ENCODE data around the gene GABBR1.
A peak's percentile ranks its signal among the peaks of the same experiment; 100 is the strongest.

Gene GABBR1

GRCh38 chr6:29661071-29661470, 28.1 kb upstream of the GABBR1 start:
- Histone ChIP-seq H3K27me3 (ENCODE audit: low read depth, low read length) (no peaks in the 10 kb centered on the region), H3K79me2 (ENCODE audit: low read length) (no peaks in the 10 kb centered on the region), H3K4me3 (ENCODE audit: low read length) (no peak overlapping the region), H3K9me3 (ENCODE audit: insufficient read depth, low read length) (no peaks in the 10 kb centered on the region), H4K20me1 (ENCODE audit: insufficient read depth, low read length) (no peaks in the 10 kb centered on the region), H3K36me3 (replicated peaks; ENCODE audit: low read depth, low read length) (no peaks in the 10 kb centered on the region), H3K4me2 (ENCODE audit: low read length) (no peak overlapping the region), H2AFZ (ENCODE audit: low read depth, low read length) (no peak overlapping the region), H3K27ac (ENCODE audit: low read length) (no peak overlapping the region), H3K9ac (ENCODE audit: low read length) (no peak overlapping the region), H3K4me1 (ENCODE audit: low read length) (peaks cover 8% of the 10 kb centered on the region)
- TF ChIP-seq CTCF (IDR thresholded peaks at IDR 0.05; ENCODE audit: low read depth, low read length) (no peak), EZH2phosphoT487 (IDR thresholded peaks at IDR 0.05; ENCODE audit: low read depth) (no peak)

- Histone ChIP-seq H3K27me3 (ENCODE audit: low read depth, low read length) (no peaks in the 10 kb centered on the region), H3K9me3 (ENCODE audit: insufficient read depth, low read length) (no peaks in the 10 kb centered on the region), H4K20me1 (ENCODE audit: insufficient read depth, low read length) (no peaks in the 10 kb centered on the region), H3K27ac (ENCODE audit: low read length) (no peak within 1 kb of the TSS), H2AFZ (ENCODE audit: low read depth, low read length) (no peak within 1 kb of the TSS), H3K9ac (ENCODE audit: low read length) (no peak within 1 kb of the TSS), H3K4me3 (ENCODE audit: low read length) (no peak within 1 kb of the TSS), H3K79me2 (ENCODE audit: low read length) (no peaks in the 10 kb centered on the region), H3K4me1 (ENCODE audit: low read length) (peaks cover 10% of the 10 kb centered on the region), H3K4me2 (ENCODE audit: low read length) (peak within 1 kb of the TSS; percentile 14; the same call in 1 of the 2 replicates), H3K36me3 (replicated peaks; ENCODE audit: low read depth, low read length) (no peaks in the 10 kb centered on the region)
- TF ChIP-seq EZH2phosphoT487 (IDR thresholded peaks at IDR 0.05; ENCODE audit: low read depth) = no peak
- TF ChIP-seq CTCF (IDR thresholded peaks at IDR 0.05; ENCODE audit: low read depth, low read length) = no peak
These were observed 23.8 kb upstream of the GABBR1 start, which contains the start of gene MOG for GRCh38 chr6:29656798-29657197. MOG (plus strand) TSS chr6:29657092; CDS start chr6:29657210, 118 bp downstream.

- H3K79me2 ChIP-seq (ENCODE audit: low read length) = no peaks in the 10 kb centered on the region
- H3K9me3 ChIP-seq (ENCODE audit: insufficient read depth, low read length) = no peaks in the 10 kb centered on the region
- TF ChIP-seq CTCF (IDR thresholded peaks at IDR 0.05; ENCODE audit: low read depth, low read length) = no peak
- TF ChIP-seq EZH2phosphoT487 (IDR thresholded peaks at IDR 0.05; ENCODE audit: low read depth) = no peak
- no peaks in the 10 kb centered on the region for H3K27me3 ChIP-seq (ENCODE audit: low read depth, low read length)
- no peaks in the 10 kb centered on the region for H3K36me3 ChIP-seq (replicated peaks; ENCODE audit: low read depth, low read length)
- H2AFZ ChIP-seq (ENCODE audit: low read depth, low read length) = no peak overlapping the region
- no peak overlapping the region for H3K4me3 ChIP-seq (ENCODE audit: low read length)
- H4K20me1 ChIP-seq (ENCODE audit: insufficient read depth, low read length) = no peaks in the 10 kb centered on the region
- H3K9ac ChIP-seq (ENCODE audit: low read length) = no peak overlapping the region
- peak overlapping the region; percentile 14; the same call in 1 of the 2 replicates for H3K4me2 ChIP-seq (ENCODE audit: low read length)
- H3K27ac ChIP-seq (ENCODE audit: low read length) = no peak overlapping the region
- peaks cover 10% of the 10 kb centered on the region for H3K4me1 ChIP-seq (ENCODE audit: low read length)
These were observed 23.2 kb upstream of the GABBR1 start for GRCh38 chr6:29656157-29656556.

GRCh38 chr6:29655658-29656057, 22.7 kb upstream of the GABBR1 start:
- no peaks in the 10 kb centered on the region for H3K27me3 ChIP-seq (ENCODE audit: low read depth, low read length)
- no peaks in the 10 kb centered on the region for H3K36me3 ChIP-seq (replicated peaks; ENCODE audit: low read depth, low read length)
- no peaks in the 10 kb centered on the region for H3K79me2 ChIP-seq (ENCODE audit: low read length)
- no peak overlapping the region for H3K9ac ChIP-seq (ENCODE audit: low read length)
- no peak overlapping the region for H3K4me2 ChIP-seq (ENCODE audit: low read length)
- H2AFZ ChIP-seq (ENCODE audit: low read depth, low read length) = no peak overlapping the region
- H4K20me1 ChIP-seq (ENCODE audit: insufficient read depth, low read length) = no peaks in the 10 kb centered on the region
- no peaks in the 10 kb centered on the region for H3K9me3 ChIP-seq (ENCODE audit: insufficient read depth, low read length)
- H3K4me1 ChIP-seq (ENCODE audit: low read length) = peaks cover 10% of the 10 kb centered on the region
- TF ChIP-seq CTCF (IDR thresholded peaks at IDR 0.05; ENCODE audit: low read depth, low read length) (no peak), EZH2phosphoT487 (IDR thresholded peaks at IDR 0.05; ENCODE audit: low read depth) (no peak)
- no peak overlapping the region for H3K4me3 ChIP-seq (ENCODE audit: low read length)
- H3K27ac ChIP-seq (ENCODE audit: low read length) = no peak overlapping the region
